Inflammatory macrophage treated with lipopolysaccharide for 4 hours (primary cell): ENCODE measurements around the gene TEAD1.
A peak's percentile ranks its signal among the peaks of the same experiment; 100 is the strongest.

Source experiments
- DNase-seq: peaks from one replicate; pipeline ENCODE4 v3.0.0-alpha.2; 2020

Gene TEAD1

DNA sequence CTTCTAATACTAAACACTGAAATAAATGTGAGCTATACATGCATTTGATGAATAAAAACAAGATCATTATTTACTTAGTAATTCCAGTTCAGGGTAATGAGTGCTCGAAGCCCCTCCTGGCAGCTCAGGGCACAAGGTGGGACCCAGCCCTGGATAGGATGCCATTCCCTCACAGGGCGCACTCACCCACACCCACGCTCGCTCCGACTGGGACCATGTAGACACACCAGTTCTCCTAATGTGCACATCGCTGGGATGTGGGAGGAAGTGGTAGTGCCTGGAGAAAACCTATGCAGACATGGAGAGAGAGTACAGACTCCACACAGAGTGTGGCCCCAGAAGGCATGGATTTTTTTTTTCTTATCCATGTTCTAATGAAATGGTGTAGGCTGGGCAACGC is 290.4 kb downstream of the TEAD1 start:
- no peak for DNase-seq

DNA sequence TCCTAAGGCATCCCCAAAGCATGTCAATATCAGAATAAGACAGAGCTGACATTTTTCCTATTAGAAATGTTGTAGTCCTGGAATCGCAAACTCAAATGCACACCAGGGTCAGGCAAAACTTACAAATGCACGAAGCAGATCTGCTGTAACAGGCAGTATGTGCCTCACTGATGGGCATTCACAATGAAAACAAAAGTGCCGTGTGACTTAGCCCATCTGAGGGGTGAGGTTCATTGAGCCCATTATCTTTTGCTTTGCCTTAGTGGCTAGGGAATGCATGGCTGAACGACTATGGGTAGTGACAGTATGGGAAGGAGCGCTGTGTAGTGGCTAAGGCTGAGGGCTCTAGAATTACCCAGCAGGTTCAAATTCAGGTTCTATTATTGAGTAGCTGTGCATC is 291.8 kb downstream of the TEAD1 start:
- DNase-seq: no peak

DNA sequence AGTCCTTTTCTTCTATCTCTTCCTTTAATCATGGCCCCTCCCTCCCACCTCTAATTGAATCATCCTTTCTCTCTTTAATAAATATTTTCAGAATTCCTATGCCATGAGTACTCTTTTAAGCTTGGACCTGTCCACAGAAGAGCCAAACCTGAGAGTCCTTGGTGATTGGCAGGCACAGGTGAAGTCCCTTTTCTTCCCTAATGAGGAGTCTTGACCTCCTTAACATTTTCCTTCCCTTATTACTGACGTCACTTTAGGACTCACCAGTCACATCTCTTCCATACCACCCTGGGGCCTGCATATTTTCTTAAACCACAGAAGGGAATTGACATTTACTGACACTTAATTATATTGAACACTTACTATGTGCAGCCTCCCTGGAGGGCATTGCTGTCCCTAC is 293.9 kb downstream of the TEAD1 start:
- no peak for DNase-seq

DNA sequence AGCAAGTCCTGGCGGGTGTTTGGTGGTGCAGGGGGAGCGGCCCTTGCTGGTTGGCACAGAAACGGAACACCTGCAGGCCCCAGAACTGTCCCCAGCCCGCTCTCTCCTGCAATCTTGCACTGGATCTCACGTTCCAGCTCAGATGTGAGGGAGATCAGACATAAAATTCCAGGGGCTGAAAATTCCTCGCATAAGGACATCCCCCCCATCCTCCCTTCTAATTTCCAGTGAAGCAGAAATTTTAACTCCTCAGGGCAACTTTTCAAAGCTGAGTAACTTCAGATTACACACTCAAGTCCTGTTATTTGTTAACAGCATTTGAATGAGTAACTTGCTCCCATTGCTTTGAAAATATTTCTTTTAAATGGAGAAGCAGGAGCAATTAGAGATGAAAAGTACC is 294.6 kb downstream of the TEAD1 start:
- DNase-seq: no peak

DNA sequence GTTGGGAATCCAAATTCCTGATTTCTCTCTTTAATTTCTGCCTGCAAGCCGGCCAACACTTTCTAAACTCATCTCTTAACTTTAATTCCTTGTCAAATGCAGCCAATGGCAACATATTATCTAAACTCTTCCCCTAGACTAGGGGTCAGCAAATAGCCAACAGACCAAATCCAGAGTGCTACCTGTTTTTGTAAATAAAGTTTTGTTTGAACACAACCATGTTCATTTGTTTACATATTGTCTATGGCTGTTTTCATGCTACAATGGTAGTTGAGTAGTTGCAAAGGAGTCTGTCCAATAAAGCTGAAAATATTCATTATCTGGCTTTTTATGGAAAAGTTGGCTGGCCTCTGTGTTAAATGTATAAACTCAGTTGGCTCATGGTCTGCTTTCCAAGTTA is 297.7 kb downstream of the TEAD1 start:
- no peak for DNase-seq

DNA sequence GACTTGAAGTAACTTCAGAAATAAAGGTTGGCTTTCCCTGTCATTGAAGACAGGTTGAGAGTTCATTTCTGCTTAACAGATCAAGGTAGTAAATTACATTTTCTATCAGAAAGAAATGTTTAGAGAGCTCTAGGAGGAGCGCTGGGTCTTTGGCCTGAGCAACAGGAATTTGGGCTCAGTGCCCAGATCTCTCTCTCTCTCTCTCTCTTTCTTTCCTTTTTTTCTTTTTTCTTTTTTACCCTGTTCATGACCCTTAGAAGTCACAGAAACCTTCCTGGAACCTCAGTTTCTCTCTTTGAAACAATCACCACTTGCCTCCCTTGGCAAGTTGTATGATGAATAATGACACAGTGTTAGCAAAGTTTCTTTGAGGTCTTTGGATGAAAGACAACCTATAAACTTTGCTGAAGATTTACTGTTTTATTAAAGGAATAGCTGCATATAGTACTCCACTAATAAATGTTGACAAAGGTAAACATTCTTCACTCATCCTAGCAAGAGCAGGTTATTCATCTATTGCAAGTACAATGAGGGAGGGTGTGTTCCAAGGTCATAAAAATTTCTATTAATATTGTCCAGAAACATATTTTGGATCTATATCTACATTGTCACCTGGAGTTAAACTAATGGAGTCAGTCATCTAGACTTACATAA is 299.4 kb downstream of the TEAD1 start:
- no peak for DNase-seq

DNA sequence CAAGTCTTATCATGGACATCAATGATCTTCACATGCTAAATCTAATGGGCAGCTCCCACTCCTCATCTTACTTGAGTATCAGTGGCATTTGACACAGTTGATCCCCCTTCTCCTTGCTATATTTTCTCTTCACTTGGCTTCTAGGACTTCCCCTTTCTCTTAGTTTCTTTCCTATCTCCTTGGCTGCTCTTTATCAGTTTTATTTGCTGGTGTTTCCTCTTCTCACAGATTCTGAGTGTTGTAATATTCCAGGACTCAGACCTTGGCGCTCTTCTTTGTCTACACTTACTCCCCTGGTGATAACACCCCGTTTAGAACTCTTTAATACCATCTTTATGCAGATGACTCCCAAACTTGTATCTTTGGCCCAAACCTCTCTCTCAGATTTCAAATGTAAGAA is 301.0 kb downstream of the TEAD1 start:
- DNase-seq: no peak

DNA sequence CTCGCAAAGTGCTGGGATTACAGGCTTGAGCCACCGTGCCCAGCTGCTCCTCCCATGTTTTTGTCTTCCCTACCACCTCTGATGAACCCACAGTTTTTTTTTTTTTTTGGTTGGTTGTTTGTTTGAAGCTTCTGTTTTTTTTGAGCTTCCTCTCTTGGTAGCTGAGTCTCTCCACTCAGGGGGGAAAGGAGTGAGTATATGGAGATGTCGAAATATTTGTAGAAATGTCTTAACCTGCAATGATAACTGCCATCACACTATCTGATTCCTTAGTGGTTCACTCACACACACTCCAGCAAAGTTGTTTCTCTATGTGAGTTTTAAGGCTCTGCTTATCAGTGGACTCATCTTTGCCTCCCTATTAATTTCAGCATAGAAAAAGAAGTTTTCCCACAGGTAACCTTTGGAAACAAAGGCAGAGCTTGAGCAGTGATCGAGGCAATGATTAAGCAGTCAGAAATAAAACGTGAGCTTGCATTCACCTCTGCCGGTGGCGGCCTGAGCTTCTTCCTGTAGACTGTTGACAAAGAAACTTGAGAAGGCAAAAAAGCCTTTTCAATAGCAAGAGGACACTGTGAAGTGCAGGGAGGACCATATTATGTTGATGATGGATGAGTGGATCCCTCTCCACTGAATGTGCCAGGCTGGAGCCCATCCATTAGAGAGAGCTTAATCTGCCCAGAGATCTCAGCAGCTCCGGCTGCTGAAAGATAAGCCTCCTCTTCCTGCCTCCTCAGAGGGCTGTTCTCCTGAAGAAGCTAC is 305.9 kb downstream of the TEAD1 start:
- DNase-seq: no peak

DNA sequence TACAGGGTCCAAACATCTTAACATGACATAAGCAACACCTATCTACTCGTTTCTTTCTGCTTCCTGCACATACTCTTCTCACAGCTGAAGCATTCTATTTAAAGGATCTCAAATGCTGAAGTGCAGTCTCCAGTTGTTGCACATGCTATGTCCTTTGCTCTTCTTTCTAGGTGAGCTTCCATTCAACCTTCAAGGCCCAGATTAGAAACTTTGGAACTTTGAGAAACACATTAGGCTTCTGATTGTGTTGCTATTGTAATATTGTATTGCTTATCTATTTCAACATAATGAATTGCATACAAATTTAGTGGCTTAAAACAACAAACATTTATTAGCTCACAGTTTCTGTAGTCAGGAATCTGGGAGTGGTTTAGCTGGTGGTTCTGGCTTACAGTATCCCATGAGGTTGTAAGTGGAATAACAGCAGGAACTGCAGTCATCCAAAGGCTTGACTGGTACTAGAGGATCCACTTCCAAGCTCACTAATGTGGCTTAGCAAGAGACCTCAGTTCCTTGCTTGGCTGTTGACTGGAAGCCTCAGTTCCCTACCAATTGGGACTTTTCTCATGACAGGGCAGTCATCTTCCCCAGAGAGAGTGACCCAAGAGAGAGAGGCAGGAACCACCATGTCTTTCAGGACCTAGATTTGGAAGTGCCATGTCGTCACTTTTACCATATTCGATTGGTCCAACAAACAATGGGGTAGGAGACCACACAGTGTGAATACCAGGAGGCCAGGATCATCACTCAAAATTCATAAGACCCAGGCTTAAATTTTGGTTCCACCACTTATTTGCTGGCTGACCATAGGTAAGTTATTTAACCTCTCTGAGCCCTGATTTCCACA is 307.7 kb downstream of the TEAD1 start:
- no peak for DNase-seq

DNA sequence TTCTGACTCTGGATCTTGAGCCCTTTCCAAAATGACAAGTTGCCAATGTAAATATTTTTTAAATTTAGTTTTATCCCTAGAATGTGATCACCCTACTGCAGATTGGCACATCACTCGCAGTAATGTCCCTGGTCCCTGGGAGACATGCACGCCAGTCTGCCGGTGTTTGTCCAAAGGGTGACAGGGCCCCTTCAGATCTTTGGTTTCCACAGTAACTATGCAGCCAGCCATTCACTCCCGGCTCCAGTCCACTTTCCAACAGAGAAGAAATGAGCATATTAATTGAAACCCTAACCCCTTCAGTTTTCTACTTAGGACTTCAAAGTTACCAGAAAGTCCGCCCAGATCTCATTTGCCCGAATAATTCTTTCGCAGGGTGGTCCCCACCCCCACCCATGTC is 309.1 kb downstream of the TEAD1 start:
- DNase-seq: no peak

DNA sequence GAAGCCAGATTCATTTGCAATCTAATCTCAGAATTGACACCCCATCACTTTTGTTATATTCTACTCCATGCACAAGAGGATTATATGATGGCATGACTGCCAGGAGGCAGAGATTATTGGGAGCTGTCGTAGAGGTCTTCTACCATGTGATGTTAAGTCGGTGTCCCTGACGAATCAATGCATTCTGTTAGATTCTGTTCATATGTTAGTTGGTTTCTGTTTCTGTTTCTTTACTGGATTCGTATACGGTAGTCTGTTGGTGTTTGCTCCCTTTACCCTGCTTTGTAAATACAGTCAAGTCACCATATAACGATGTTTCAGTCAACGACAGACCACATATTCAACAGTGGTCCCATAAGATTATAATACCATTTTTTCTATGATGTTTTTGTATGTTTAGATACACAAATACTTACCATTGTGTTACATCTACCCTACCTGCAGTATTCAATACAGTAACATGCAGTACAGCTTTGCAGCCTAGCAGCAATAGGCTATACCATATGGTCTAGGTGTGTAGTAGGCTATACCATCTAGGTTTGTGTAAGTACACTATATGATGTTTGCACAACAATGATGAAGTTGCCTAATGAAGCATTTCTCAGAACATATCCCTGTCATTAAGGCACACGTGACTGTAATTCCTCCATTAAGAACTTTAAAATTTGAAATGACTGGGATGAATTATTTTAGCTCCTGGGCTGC is 312.1 kb downstream of the TEAD1 start:
- DNase-seq: no peak

DNA sequence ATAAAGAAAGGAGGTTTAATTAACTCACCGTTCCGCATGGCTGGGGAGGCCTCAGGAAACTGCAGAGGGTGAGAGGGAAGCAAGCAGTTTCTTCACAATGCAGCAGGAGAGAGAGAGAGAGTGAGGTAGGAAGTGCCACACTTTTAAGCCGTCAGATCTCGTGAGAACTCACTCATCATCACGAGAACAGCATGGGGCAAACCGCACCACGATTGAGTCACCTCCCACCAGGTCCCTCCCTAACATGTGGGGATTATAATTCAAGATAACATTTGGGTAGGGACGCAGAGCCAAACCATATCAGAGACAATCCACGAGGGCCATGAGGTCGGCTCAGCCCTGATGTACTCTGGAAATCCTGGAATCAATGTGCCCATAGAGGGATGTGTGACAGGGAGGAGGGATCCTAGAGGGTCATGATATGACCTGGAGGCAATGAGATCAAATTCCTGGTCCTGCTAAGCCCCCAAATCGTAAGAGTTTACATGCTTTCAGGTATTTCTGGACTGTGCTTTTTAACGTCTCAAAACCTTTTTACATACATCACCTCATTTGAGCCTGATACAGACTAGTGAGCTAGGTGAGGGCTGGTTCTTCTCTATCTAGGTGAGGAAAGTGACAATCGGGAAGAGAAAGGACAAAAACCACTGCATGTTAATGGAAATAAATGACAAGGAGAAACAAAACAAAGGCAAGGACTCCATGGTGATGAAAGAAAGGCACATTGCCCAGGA is 315.4 kb downstream of the TEAD1 start:
- DNase-seq: peak; percentile 23

DNA sequence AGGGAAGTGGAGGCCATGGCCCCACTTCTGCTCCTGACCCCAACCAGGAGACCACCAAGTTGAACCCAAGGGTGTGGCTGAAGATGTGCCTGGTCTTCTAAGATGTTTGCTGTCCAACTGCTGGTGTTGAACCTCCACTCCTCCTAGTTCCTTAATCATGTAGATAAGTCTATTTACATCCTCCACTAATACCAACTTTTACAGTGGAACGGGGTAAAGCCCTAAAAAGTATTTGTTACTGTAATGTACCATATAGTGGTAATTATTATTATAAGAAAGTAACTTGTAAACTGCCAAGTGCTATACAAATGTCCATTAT is 315.9 kb downstream of the TEAD1 start:
- no peak for DNase-seq

DNA sequence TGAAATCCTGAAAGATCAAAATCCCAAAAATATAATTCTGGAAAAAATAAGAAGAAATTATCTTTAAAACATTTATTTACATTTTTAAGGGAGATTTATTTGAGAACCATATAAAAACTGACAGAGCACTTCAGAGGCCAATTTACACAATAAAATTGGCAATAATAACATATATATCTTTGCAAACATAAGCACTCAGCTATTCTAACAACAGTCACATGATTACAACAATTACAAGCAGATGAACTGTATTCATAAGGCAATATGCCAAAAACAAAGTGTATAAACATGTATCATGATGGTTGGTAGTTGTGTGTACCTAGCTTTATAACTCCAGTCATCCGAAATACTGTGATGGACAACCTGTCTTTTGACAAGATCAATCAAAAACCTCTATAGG is 317.2 kb downstream of the TEAD1 start:
- no peak for DNase-seq

DNA sequence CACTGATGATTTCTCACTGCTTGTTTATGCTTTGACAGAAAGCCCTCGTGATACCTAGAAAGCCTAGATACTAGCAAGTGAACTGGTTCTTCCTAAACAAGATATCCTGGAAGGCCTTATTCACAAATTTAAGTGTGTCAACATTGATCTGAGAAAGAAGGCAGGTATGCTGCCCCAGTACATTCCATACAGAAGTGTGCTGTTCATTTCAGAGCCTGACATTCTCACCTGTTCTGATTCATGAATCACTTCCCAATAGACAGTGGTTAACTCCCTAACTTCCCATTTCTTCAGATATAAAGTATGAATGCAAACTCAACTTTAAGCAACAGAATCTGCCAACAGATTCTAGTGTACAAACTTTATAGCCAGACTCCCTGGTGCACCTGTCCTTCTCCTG is 319.4 kb downstream of the TEAD1 start:
- no peak for DNase-seq
